ENCODE data around the gene NGB. TPM values are rescaled to one million over a fixed set of nuclear protein-coding genes. Genes with fewer than 3 reads are reported as not detected.

NGB gene
- total RNA-seq, 1 experiment from 2014 or later = not detected

DNA sequence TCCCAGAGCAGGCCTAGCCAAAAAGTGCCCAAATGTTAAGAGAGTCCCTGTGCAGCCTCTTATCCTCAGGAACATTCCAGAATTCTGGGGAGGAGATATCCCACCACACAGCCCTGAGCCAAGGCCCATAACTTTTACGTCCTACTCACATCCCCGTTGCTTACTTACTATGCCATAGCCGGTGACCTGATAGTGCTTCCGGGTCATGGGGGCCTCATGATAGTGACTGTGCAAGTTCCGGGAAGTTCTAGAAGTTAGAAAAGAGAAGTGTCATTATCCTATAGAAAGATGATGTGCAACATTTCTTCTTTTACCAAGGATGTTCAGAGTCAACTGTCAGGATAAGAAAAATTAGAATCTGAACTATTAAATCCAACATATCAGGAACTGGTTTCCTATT lies 15.6 kb upstream of the NGB start:
- no peak for TF ChIP-seq EZH2 (IDR thresholded peaks at IDR 0.05; ENCODE audit: low read length, unreplicated experiment)
- TF ChIP-seq EZH2phosphoT487 (IDR thresholded peaks at IDR 0.05; ENCODE audit: borderline replicate concordance, low read length) = no peak
- TF ChIP-seq, protein P1, sequence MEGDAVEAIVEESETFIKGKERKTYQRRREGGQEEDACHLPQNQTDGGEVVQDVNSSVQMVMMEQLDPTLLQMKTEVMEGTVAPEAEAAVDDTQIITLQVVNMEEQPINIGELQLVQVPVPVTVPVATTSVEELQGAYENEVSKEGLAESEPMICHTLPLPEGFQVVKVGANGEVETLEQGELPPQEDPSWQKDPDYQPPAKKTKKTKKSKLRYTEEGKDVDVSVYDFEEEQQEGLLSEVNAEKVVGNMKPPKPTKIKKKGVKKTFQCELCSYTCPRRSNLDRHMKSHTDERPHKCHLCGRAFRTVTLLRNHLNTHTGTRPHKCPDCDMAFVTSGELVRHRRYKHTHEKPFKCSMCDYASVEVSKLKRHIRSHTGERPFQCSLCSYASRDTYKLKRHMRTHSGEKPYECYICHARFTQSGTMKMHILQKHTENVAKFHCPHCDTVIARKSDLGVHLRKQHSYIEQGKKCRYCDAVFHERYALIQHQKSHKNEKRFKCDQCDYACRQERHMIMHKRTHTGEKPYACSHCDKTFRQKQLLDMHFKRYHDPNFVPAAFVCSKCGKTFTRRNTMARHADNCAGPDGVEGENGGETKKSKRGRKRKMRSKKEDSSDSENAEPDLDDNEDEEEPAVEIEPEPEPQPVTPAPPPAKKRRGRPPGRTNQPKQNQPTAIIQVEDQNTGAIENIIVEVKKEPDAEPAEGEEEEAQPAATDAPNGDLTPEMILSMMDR (conservative IDR thresholded peaks at IDR 0.05; ENCODE audit: low read depth, low read length) = no peak
- BruUV-seq (replicated peaks) = no TSS peak
- H3K36me3 ChIP-seq (ENCODE audit: low read depth, low read length) = peaks cover 54% of the 10 kb centered on the region
- no peaks in the 10 kb centered on the region for H3K4me1 ChIP-seq (ENCODE audit: insufficient read depth, low read length)
- H3K4me2 ChIP-seq (ENCODE audit: low read length) = no peak overlapping the region
- ChIA-PET CTCF (no interaction called here), POLR2A (ENCODE audit: unreplicated experiment) (no interaction called here)
- no peaks in the 10 kb centered on the region for H3K9me2 ChIP-seq (replicated peaks; ENCODE audit: low read length)
- no peaks in the 10 kb centered on the region for H3K79me2 ChIP-seq (ENCODE audit: low read length)
- H4K20me1 ChIP-seq (ENCODE audit: low read length) = no peaks in the 10 kb centered on the region
- no peak overlapping the region for H3K4me3 ChIP-seq (ENCODE audit: low read length)
- intact Hi-C loops (cut with micrococcal nuclease) = no loop called here
- DNase-seq (no peak), ATAC-seq (no peak)
- no peak overlapping the region for H3K9ac ChIP-seq (ENCODE audit: low read length)
- H3K27ac ChIP-seq (ENCODE audit: low read length) = no peak overlapping the region
- H3K27me3 ChIP-seq (ENCODE audit: low read length) = no peaks in the 10 kb centered on the region
- H3K9me3 ChIP-seq (ENCODE audit: low read length) = no peaks in the 10 kb centered on the region
- no peak overlapping the region for H2AFZ ChIP-seq (ENCODE audit: low read length)
- no peaks in the 10 kb centered on the region for H3F3A ChIP-seq (ENCODE audit: low read length, unreplicated experiment)

DNA sequence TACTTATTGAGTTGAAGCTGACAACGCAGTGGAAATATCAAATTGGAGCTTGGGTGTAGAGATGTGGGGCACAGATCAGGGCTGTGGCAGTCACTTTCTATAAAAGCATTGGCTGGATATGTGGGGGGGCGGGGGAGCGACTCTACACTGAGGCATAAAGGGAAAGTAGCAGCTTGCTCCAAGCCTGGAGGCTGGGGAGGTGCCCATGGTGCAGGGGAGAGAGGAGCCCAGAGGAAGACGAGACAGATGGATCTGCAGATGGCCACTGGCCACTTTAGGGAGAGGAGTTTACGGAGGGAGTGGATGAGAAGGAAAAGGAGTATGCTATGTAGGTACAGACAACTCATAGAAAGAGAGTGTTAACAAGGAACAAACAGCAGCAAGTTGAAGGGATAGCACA lies 13.5 kb upstream of the NGB start:
- no peaks in the 10 kb centered on the region for H3K9me3 ChIP-seq (ENCODE audit: low read length)
- CTCF ChIA-PET = no interaction called here
- no peak for ATAC-seq
- no peak for TF ChIP-seq EZH2 (IDR thresholded peaks at IDR 0.05; ENCODE audit: low read length, unreplicated experiment)
- TF ChIP-seq EZH2phosphoT487 (IDR thresholded peaks at IDR 0.05; ENCODE audit: borderline replicate concordance, low read length) = no peak
- TF ChIP-seq, protein P1 (conservative IDR thresholded peaks at IDR 0.05; ENCODE audit: low read depth, low read length) = no peak
- H3K27me3 ChIP-seq (ENCODE audit: low read length) = no peaks in the 10 kb centered on the region
- no peak for DNase-seq
- H3K4me2 ChIP-seq (ENCODE audit: low read length) = no peak overlapping the region
- no peaks in the 10 kb centered on the region for H3K9me2 ChIP-seq (replicated peaks; ENCODE audit: low read length)
- BruUV-seq (replicated peaks) = no TSS peak
- no peak overlapping the region for H3K27ac ChIP-seq (ENCODE audit: low read length)
- H3K79me2 ChIP-seq (ENCODE audit: low read length) = no peaks in the 10 kb centered on the region
- no peak overlapping the region for H3K4me3 ChIP-seq (ENCODE audit: low read length)
- H3K36me3 ChIP-seq (ENCODE audit: low read depth, low read length) = peaks cover 53% of the 10 kb centered on the region
- intact Hi-C loops (cut with micrococcal nuclease) = no loop called here
- no peak overlapping the region for H3K9ac ChIP-seq (ENCODE audit: low read length)
- H3K4me1 ChIP-seq (ENCODE audit: insufficient read depth, low read length) = no peaks in the 10 kb centered on the region
- no peaks in the 10 kb centered on the region for H3F3A ChIP-seq (ENCODE audit: low read length, unreplicated experiment)
- H4K20me1 ChIP-seq (ENCODE audit: low read length) = no peaks in the 10 kb centered on the region
- POLR2A ChIA-PET (ENCODE audit: unreplicated experiment) = no interaction called here
- H2AFZ ChIP-seq (ENCODE audit: low read length) = no peak overlapping the region

DNA sequence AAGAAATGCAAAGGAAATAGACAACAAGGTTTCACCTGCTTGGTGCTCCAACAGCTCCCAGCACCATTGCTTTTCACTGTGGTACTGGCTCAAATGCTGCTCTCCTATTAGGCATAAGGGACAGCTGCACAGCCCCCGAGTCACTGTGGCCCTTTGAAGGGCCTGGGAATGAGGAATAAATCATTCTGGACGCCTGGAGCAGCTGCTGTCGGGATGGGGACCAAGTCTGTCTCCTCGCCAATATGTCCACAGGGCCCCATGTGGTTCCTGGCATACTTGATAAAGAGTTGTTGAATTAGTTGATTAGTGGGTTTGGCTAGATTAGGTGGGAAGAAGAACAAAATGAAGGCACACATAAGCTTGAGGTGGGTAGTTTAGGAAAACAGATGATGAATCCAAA lies 13.1 kb upstream of the NGB start:
- Histone ChIP-seq H4K20me1 (ENCODE audit: low read length) (no peaks in the 10 kb centered on the region), H3K9ac (ENCODE audit: low read length) (no peak overlapping the region), H3K4me3 (ENCODE audit: low read length) (no peak overlapping the region), H3K27ac (ENCODE audit: low read length) (no peak overlapping the region), H3K4me1 (ENCODE audit: insufficient read depth, low read length) (no peaks in the 10 kb centered on the region), H3K36me3 (ENCODE audit: low read depth, low read length) (peaks cover 57% of the 10 kb centered on the region), H3K27me3 (ENCODE audit: low read length) (no peaks in the 10 kb centered on the region), H3F3A (ENCODE audit: low read length, unreplicated experiment) (no peaks in the 10 kb centered on the region), H3K9me3 (ENCODE audit: low read length) (no peaks in the 10 kb centered on the region), H3K79me2 (ENCODE audit: low read length) (no peaks in the 10 kb centered on the region), H2AFZ (ENCODE audit: low read length) (no peak overlapping the region), H3K4me2 (ENCODE audit: low read length) (no peak overlapping the region), H3K9me2 (replicated peaks; ENCODE audit: low read length) (no peaks in the 10 kb centered on the region)
- intact Hi-C loops (cut with micrococcal nuclease) = no loop called here
- TF ChIP-seq EZH2 (IDR thresholded peaks at IDR 0.05; ENCODE audit: low read length, unreplicated experiment) (no peak), EZH2phosphoT487 (IDR thresholded peaks at IDR 0.05; ENCODE audit: borderline replicate concordance, low read length) (no peak)
- TF ChIP-seq, protein P1 (conservative IDR thresholded peaks at IDR 0.05; ENCODE audit: low read depth, low read length) = no peak
- POLR2A ChIA-PET (ENCODE audit: unreplicated experiment) = no interaction called here
- BruUV-seq (replicated peaks) = no TSS peak
- no peak for DNase-seq
- CTCF ChIA-PET = no interaction called here
- no peak for ATAC-seq
